K562 (cell line): Measurements from ENCODE around the gene SPTBN2. TPM values are rescaled to one million over a fixed set of nuclear protein-coding genes. Genes with fewer than 3 reads are reported as not detected.

ENCODE experiments used
- ATF4 ChIP-seq: fragments of 450-650 bp; formaldehyde crosslinking; IDR thresholded peaks from 2 replicates; pipeline ENCODE4 v1.4.0; 2022; ENCODE audit warnings: mild to moderate bottlenecking, moderate library complexity
- BCOR ChIP-seq: fragments of 450-650 bp; IDR thresholded peaks from 2 replicates; pipeline ENCODE4 v1.6.1; 2016
- BRCA1 ChIP-seq, 2 experiments: fragments of 450-650 bp in 1 of 2; sonication (generic) in 1 of 2; formaldehyde crosslinking in 1 of 2; IDR thresholded peaks; 2 replicates each; pipeline versions ENCODE4 v1.5.0 to v1.6.1; 2017 to 2020; ENCODE audit warnings: mild to moderate bottlenecking in 1 of 2, missing genetic modification reagents in 1 of 2
- CBFB ChIP-seq: sonication (generic); formaldehyde crosslinking; IDR thresholded peaks from 2 replicates; pipeline ENCODE4 v1.4.0; 2020; ENCODE audit warnings: mild to moderate bottlenecking, missing genetic modification reagents
- CBX3 ChIP-seq, 2 experiments: IDR thresholded peaks; 1 replicate in 1 of 2; 2 replicates in 1 of 2; pipeline ENCODE4 v1.6.1; 2012; ENCODE audit warnings: inconsistent platforms in 2 of 2, low read length in 2 of 2, borderline replicate concordance in 1 of 2, control low read depth in 1 of 2
- CC2D1A ChIP-seq: fragments of 450-650 bp; IDR thresholded peaks from 2 replicates; pipeline ENCODE4 v1.6.1; 2017; ENCODE audit warnings: mild to moderate bottlenecking
- CHD2 ChIP-seq: IDR thresholded peaks from 2 replicates; pipeline ENCODE4 v1.6.1; 2011; ENCODE audit warnings: low read depth, low read length
- E2F3 ChIP-seq: fragments of 250-450 bp; sonication (Bioruptor Pico); IDR thresholded peaks from 2 replicates; pipeline ENCODE4 v1.4.0; 2020; ENCODE audit warnings: mild to moderate bottlenecking
- ESRRA ChIP-seq: fragments of 450-650 bp; IDR thresholded peaks from 2 replicates; pipeline ENCODE4 v1.6.1; 2014; ENCODE audit warnings: low read depth, mild to moderate bottlenecking, moderate library complexity, borderline replicate concordance
- HMGN3 ChIP-seq: IDR thresholded peaks from 2 replicates; pipeline ENCODE4 v1.6.1; 2011; ENCODE audit warnings: borderline replicate concordance, low read depth, mild to moderate bottlenecking, mixed read lengths, low read length; ENCODE audit not compliant: insufficient read length; ENCODE audit errors: extremely low read depth
- IFI16 ChIP-seq: fragments of 250-450 bp; sonication (Bioruptor Pico); IDR thresholded peaks from 2 replicates; pipeline ENCODE4 v2.1.2; 2022; ENCODE audit warnings: mild to moderate bottlenecking, inconsistent platforms
- ILF3 ChIP-seq: fragments of 450-650 bp; IDR thresholded peaks from 2 replicates; pipeline ENCODE4 v1.6.1; 2018; ENCODE audit warnings: antibody characterized with exemption, mild to moderate bottlenecking, moderate library complexity, borderline replicate concordance
- PHF20 ChIP-seq: fragments of 450-650 bp; IDR thresholded peaks from 2 replicates; pipeline ENCODE4 v1.6.1; 2018; ENCODE audit not compliant: partially characterized antibody
- POLR2A ChIP-seq: fragments of 450-650 bp; conservative IDR thresholded peaks from 2 replicates; pipeline ENCODE4 v1.6.1; 2016
- POLR3G ChIP-seq: IDR thresholded peaks from 2 replicates; pipeline ENCODE4 v1.6.1; 2011; ENCODE audit not compliant: insufficient read length, insufficient replicate concordance; ENCODE audit errors: extremely low read depth
- POU5F1 ChIP-seq: fragments of 150-350 bp; IDR thresholded peaks from 2 replicates; pipeline ENCODE4 v1.6.1; 2014; ENCODE audit warnings: borderline replicate concordance, low read length, low read depth, mild to moderate bottlenecking; ENCODE audit not compliant: partially characterized antibody
- RBM34 ChIP-seq: fragments of 200-400 bp; formaldehyde crosslinking; IDR thresholded peaks from 2 replicates; pipeline ENCODE4 v1.6.1; 2018; ENCODE audit warnings: low read length, borderline replicate concordance; ENCODE audit not compliant: insufficient read depth
- RUNX1 ChIP-seq: sonication (generic); IDR thresholded peaks from 2 replicates; pipeline ENCODE4 v1.6.1; 2016; ENCODE audit warnings: antibody characterized with exemption, low read depth
- SP1 ChIP-seq: sonication (generic); formaldehyde crosslinking; IDR thresholded peaks from 2 replicates; pipeline ENCODE4 v1.8.1; 2022; ENCODE audit warnings: mild to moderate bottlenecking, missing genetic modification reagents
- TBP ChIP-seq: optimal IDR thresholded peaks from 2 replicates; pipeline ENCODE3; 2011; ENCODE audit warnings: low read depth, low read length, improper control_type of control experiment
- TFAP4 ChIP-seq: sonication (generic); formaldehyde crosslinking; IDR thresholded peaks from 2 replicates; pipeline ENCODE4 v1.8.0; 2022; ENCODE audit warnings: missing genetic modification reagents, mild to moderate bottlenecking, moderate library complexity, borderline replicate concordance
- TSC22D4 ChIP-seq: fragments of 450-650 bp; IDR thresholded peaks from 2 replicates; pipeline ENCODE4 v1.6.1; 2016; ENCODE audit warnings: missing genetic modification characterization, missing biosample characterization, control low read depth
- YY1 ChIP-seq, 3 experiments: IDR thresholded peaks; 2 replicates each; pipeline ENCODE4 v1.6.1; 2011; ENCODE audit warnings: low read length in 2 of 3, mild to moderate bottlenecking in 2 of 3, moderate library complexity in 2 of 3, borderline replicate concordance in 1 of 3, control low read depth in 1 of 3, low read depth in 1 of 3; ENCODE audit not compliant: insufficient read depth in 3 of 3, insufficient replicate concordance in 2 of 3, control insufficient read depth in 1 of 3, insufficient read length in 1 of 3; ENCODE audit errors: extremely low read depth in 1 of 3
- ZEB2 ChIP-seq: fragments of 450-650 bp; IDR thresholded peaks from 2 replicates; pipeline ENCODE4 v1.6.1; 2016
- ZFP91 ChIP-seq: sonication (generic); formaldehyde crosslinking; IDR thresholded peaks from 2 replicates; pipeline ENCODE4 v1.8.0; 2022; ENCODE audit warnings: mild to moderate bottlenecking, missing genetic modification reagents
- ZKSCAN1 ChIP-seq: fragments of 150-350 bp; IDR thresholded peaks from 2 replicates; pipeline ENCODE4 v1.6.1; 2016; ENCODE audit warnings: low read depth, low read length
- ZNF354B ChIP-seq: fragments of 250-450 bp; sonication (Bioruptor Pico); IDR thresholded peaks from 2 replicates; pipeline ENCODE4 v1.4.0; 2020
- ZNF764 ChIP-seq: fragments of 250-450 bp; sonication (Bioruptor Pico); IDR thresholded peaks from 2 replicates; pipeline ENCODE4 v1.4.0; 2020; ENCODE audit warnings: low read depth, mild to moderate bottlenecking, moderate library complexity
- polyA plus RNA-seq, 8 experiments: library from polyadenylated mRNA; depleted of rRNA in 4 of 8; stranded (reverse) in 5 of 8; unstranded in 3 of 8; fragments of >200 nt; fragmentation: Nextera tagmentation in 2 of 8; fragmentation: Illumina TruSeq in 1 of 8; extraction: Ambion mirVana in 2 of 8; extraction: Trizol in 1 of 8; gene quantifications; 2 replicates each; pipeline versions ENCODE4 v1.2.1 to v1.2.3, GENCODE V29; 2011 to 2014; ENCODE audit warnings: inconsistent platforms in 1 of 8, missing spikeins in 1 of 8
- total RNA-seq, 7 experiments: library from RNA; depleted of rRNA in 6 of 7; stranded (reverse); fragments of >200 nt in 6 of 7; fragmentation: Illumina TruSeq in 2 of 7; extraction: Trizol in 2 of 7; gene quantifications; 2 replicates each; pipeline versions ENCODE4 v1.2.1 to v1.2.3, GENCODE V29; 2011 to 2021; ENCODE audit warnings: low replicate concordance in 1 of 7

SPTBN2 gene
- total and polyA plus RNA-seq, 9 of the 15 experiments (the other 6 are each of a cell fraction or from before 2014, with no cell fraction given), result 0.38 to 56.5 (median 19.7) TPM

DNA sequence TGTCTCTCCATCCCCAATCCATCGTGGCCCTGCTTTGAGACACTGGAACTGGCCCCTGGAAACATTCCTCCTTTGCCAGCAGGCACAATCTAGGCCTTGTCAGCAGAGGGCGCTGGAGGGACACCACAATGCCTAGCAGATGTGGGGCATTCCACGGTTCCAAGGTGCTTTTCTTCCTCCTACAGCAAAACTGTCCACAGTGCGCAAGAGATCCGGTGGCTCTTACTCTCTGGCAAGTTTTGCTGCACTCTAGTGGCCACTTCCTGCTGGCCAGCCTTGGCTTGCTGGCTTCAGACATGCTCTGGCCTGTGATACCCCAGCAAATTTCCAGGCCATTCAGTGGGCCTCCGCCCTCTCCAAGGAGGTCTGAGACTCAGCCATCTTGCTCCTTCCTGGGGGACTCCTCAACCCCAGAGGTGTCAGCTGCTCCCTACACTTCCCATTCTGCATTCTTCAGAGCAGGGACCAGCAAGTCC is 34.2 kb downstream of the SPTBN2 start (continued):
- TF ChIP-seq POLR3G (no peak), POLR2A (no peak), RBM34 (no peak), ZFP91 (CRISPR knock-in tag) (peak; percentile 45; the same call in 1 of the 2 replicates), RUNX1 (peak; percentile 65; the same call in 1 of the 2 replicates), BCOR (peak; percentile 29; the same call in 1 of the 2 replicates), CBX3 (IDR thresholded peaks at IDR 0.05; ENCODE audit: borderline replicate concordance in 1 of 2, low read length in 2 of 2) (peak in 1 of 2 experiments; percentile 90; a peak in 2 of 3 replicates), SP1 (CRISPR knock-in tag) (peak; percentile 68; the same call in 1 of the 2 replicates), CBFB (CRISPR knock-in tag) (0 out of 2 replicates have a peak, but pooled peaks have one; percentile 18), E2F3 (CRISPR knock-in tag) (no peak), YY1 (IDR thresholded peaks at IDR 0.05; ENCODE audit: borderline replicate concordance in 1 of 3, control insufficient read depth in 1 of 3, extremely low read depth in 1 of 3, insufficient read depth in 3 of 3, insufficient read length in 1 of 3, insufficient replicate concordance in 2 of 3, low read depth in 1 of 3, low read length in 2 of 3) (peak in 1 of 3 experiments; percentile 47), IFI16 (no peak), TSC22D4 (tag) (no peak), PHF20 (no peak), ZEB2 (peak; percentile 72), POU5F1 (peak; percentile 21), ATF4 (CRISPR knock-in tag) (no peak), BRCA1 (IDR thresholded peaks at IDR 0.05) (no peak), BRCA1 (CRISPR knock-in tag; IDR thresholded peaks at IDR 0.05) (no peak), ESRRA (peak; percentile 76), ZNF764 (CRISPR knock-in tag) (no peak), TBP (peak; percentile 20), CHD2 (0 out of 2 replicates have a peak, but pooled peaks have one; percentile 35), TFAP4 (CRISPR knock-in tag) (peak; percentile 75), ZKSCAN1 (peak; percentile 55; the same call in 1 of the 2 replicates), CC2D1A (peak; percentile 92), ILF3 (no peak), HMGN3 (no peak), ZNF354B (no peak)
